ENCODE data around the gene TDRD7.
A peak's percentile ranks its signal among the peaks of the same experiment; 100 is the strongest.

Gene TDRD7

GRCh38 chr9:97411789-97412625, at the start of gene TDRD7:
TDRD7 (plus strand) TSS chr9:97412096; CDS start chr9:97428466, 16,370 bp downstream.
- in situ Hi-C loops (cut with HindIII; ENCODE audit: low pct_ligation_motif_present, low sequenced_read_pairs), result no loop called here
- peaks cover 2% of the 10 kb centered on the region for H3K27me3 ChIP-seq (replicated peaks)
- H3K4me3 ChIP-seq (ENCODE audit: low read depth, low read length), result peak within 1 kb of the TSS; percentile 64
- H3K27ac ChIP-seq, result no peak within 1 kb of the TSS
- peak; percentile 22 for DNase-seq
- TF ChIP-seq, protein P1, sequence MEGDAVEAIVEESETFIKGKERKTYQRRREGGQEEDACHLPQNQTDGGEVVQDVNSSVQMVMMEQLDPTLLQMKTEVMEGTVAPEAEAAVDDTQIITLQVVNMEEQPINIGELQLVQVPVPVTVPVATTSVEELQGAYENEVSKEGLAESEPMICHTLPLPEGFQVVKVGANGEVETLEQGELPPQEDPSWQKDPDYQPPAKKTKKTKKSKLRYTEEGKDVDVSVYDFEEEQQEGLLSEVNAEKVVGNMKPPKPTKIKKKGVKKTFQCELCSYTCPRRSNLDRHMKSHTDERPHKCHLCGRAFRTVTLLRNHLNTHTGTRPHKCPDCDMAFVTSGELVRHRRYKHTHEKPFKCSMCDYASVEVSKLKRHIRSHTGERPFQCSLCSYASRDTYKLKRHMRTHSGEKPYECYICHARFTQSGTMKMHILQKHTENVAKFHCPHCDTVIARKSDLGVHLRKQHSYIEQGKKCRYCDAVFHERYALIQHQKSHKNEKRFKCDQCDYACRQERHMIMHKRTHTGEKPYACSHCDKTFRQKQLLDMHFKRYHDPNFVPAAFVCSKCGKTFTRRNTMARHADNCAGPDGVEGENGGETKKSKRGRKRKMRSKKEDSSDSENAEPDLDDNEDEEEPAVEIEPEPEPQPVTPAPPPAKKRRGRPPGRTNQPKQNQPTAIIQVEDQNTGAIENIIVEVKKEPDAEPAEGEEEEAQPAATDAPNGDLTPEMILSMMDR (IDR thresholded peaks at IDR 0.05; ENCODE audit: low read depth, low read length, missing control alignments), result peak; percentile 85
- no peaks in the 10 kb centered on the region for H3K36me3 ChIP-seq (replicated peaks)

DNA sequence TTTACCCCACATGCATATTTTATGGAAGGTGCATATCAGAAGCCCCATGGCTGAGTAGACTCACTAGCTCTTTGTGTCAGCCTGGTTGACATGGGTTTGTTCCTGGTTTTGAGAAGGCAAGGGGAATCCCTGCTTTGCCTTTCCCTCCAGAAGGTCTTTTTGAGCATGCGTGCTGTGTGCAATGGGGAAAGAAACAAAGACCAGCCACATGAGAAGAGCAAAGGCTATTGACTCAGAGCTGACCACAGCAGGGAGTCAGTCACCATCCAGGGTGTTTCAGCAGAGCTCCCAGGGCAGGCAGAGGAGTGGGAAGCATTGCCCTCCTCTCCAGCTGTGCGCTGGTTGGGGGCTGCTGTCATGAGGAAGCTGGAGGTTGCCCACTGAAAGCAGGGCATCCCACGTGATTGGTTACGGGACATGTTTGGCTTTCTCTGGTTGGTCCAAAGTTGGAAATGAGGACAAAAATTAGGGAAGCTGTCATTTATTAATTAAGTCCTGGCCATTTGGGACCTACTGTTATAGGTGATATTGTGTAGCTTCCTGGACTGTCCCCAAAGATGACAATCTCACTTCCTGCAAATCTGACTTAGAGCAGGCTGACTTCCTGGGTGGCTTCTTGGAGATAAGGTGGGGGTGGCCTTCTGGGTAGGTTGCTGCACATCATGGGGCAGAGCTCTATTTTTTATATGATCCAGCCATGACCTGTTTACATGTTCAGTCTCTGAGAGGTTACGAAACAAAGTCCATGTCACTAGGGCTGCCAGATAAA, 48.9 kb upstream of the TDRD7 start:
- no peak for DNase-seq
- Histone ChIP-seq H3K27ac (no peak overlapping the region), H3K4me3 (ENCODE audit: low read depth, low read length) (no peak overlapping the region), H3K27me3 (replicated peaks) (no peaks in the 10 kb centered on the region), H3K36me3 (replicated peaks) (no peaks in the 10 kb centered on the region)
- TF ChIP-seq, protein P1 (IDR thresholded peaks at IDR 0.05; ENCODE audit: low read depth, low read length, missing control alignments), result no peak
- in situ Hi-C loops (cut with HindIII; ENCODE audit: low pct_ligation_motif_present, low sequenced_read_pairs), result no loop called here

GRCh38 chr9:97363661-97364299, 48.1 kb upstream of the TDRD7 start:
- no peaks in the 10 kb centered on the region for H3K36me3 ChIP-seq (replicated peaks)
- TF ChIP-seq, protein P1 (IDR thresholded peaks at IDR 0.05; ENCODE audit: low read depth, low read length, missing control alignments), result no peak
- in situ Hi-C loops (cut with HindIII; ENCODE audit: low pct_ligation_motif_present, low sequenced_read_pairs), result no loop called here
- H3K4me3 ChIP-seq (ENCODE audit: low read depth, low read length), result no peak overlapping the region
- no peaks in the 10 kb centered on the region for H3K27me3 ChIP-seq (replicated peaks)
- no peak for DNase-seq
- no peak overlapping the region for H3K27ac ChIP-seq

DNA sequence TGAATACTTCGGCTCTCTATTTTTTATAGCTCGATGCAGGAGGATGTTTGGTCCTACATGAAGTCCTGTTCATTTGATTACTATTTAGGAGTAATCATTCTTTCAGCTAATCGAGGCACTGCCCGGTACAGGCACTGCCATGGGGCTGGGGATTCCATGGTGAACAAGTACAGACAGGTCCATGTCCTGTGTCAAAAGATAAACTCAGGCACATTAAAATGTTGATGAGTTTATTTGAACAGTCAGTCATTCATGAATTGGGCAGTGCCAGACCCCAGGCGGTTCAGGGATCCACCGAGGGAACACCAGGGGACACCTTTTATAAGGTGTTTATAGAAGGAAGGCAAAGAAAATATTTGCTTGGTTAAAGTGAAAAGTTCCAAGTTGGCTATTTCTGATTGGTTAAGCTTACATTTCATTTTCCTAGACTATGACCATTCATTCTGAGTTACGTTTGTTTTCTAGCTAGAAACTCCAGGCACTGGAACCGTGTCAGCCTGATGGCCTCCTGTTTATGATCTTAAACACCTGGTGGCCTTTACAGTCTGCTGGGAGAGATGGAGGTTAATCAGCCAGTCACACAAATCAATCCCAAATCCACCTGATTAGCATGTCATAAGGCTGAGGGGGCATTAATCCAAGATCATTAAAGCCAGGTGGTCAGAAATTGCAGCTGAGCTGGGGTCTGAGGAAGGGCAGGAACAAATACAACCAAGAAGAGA, 47.0 kb upstream of the TDRD7 start:
- H3K27ac ChIP-seq, result no peak overlapping the region
- H3K27me3 ChIP-seq (replicated peaks), result no peaks in the 10 kb centered on the region
- no peak for DNase-seq
- no peaks in the 10 kb centered on the region for H3K36me3 ChIP-seq (replicated peaks)
- no peak overlapping the region for H3K4me3 ChIP-seq (ENCODE audit: low read depth, low read length)
- TF ChIP-seq, protein P1 (IDR thresholded peaks at IDR 0.05; ENCODE audit: low read depth, low read length, missing control alignments), result no peak
- in situ Hi-C loops (cut with HindIII; ENCODE audit: low pct_ligation_motif_present, low sequenced_read_pairs), result no loop called here

DNA sequence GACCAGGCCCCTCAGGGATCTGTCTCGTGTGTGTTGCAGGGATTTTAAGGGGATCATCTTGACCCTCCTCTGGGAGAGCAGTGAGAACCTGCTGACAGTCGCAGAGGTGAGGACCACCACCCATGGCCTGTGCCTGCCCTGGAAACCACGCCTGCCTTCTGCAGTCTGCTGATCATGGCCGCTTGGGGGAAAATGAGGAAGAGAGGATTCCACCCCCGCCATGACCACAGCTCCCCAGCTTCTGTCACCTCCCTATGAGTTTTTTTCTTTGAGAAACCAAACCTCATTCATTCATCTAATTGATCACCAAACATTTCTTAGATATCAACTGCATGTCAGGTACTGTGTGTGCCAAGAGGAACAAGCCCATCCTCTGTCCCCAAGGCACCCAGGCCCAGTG, 46.3 kb upstream of the TDRD7 start:
- Histone ChIP-seq H3K27me3 (replicated peaks) (no peaks in the 10 kb centered on the region), H3K36me3 (replicated peaks) (no peaks in the 10 kb centered on the region), H3K4me3 (ENCODE audit: low read depth, low read length) (no peak overlapping the region), H3K27ac (no peak overlapping the region)
- in situ Hi-C loops (cut with HindIII; ENCODE audit: low pct_ligation_motif_present, low sequenced_read_pairs), result no loop called here
- DNase-seq, result no peak
- TF ChIP-seq, protein P1 (IDR thresholded peaks at IDR 0.05; ENCODE audit: low read depth, low read length, missing control alignments), result no peak

Measured in brain microvascular endothelial cell (primary cell).